Measurements from ENCODE around the gene NET1. TPM values are rescaled to one million over a fixed set of nuclear protein-coding genes. Genes with fewer than 3 reads are reported as not detected.

Gene NET1
- total and polyA plus RNA-seq, 7 experiments from 2014 or later: 31.6 to 61.6 (median 47.9) TPM

GRCh38 chr10:5506246-5506645, 93.9 kb downstream of the NET1 start:
- no peak overlapping the region for H3K4me3 ChIP-seq (ENCODE audit: low read length)
- ChIA-PET CTCF (interaction anchor here (0.6 kb wide), 1 partner anchor 64 kb away, joined by 3 read pairs; no protein-coding TSS in a partner anchor), POLR2A (no interaction called here)
- H3K9me3 ChIP-seq (ENCODE audit: control insufficient read depth in 2 of 3, low read length in 3 of 3): no peaks in the 10 kb centered on the region
- no peaks in the 10 kb centered on the region for H3K36me3 Mint-ChIP-seq
- H3K27ac Mint-ChIP-seq: peak overlapping the region in 1 of 9 donors; percentile 41
- H3K27ac ChIP-seq (ENCODE audit: low read depth, low read length): no peak overlapping the region
- no peaks in the 10 kb centered on the region for H3K9me3 Mint-ChIP-seq
- no peaks in the 10 kb centered on the region for H3K27me3 ChIP-seq (ENCODE audit: control insufficient read depth in 2 of 2, insufficient read depth in 2 of 2, low read length in 2 of 2)
- intact Hi-C loops (cut with micrococcal nuclease): no loop called here
- ATAC-seq: no peak
- no peaks in the 10 kb centered on the region for H3K4me1 ChIP-seq (ENCODE audit: control insufficient read depth in 2 of 2, insufficient read depth in 2 of 2, low read length in 2 of 2)
- H3K36me3 ChIP-seq (ENCODE audit: control insufficient read depth in 2 of 3, insufficient read depth in 3 of 3, low read length in 3 of 3): no peaks in the 10 kb centered on the region
- H3K4me3 Mint-ChIP-seq: no peak overlapping the region
- H3K4me1 Mint-ChIP-seq: peaks cover 0 to 6% (median 0%) of the 10 kb centered on the region in 7 donors
- no peak for DNase-seq
- H3K27me3 Mint-ChIP-seq: peaks cover 0 to 11% (median 0%) of the 10 kb centered on the region in 5 donors

- H3K36me3 Mint-ChIP-seq: peaks cover 0 to under 1% (median 0%) of the 10 kb centered on the region in 5 donors
- POLR2A ChIA-PET: no interaction called here
- Histone ChIP-seq H3K4me3 (ENCODE audit: low read length) (no peak overlapping the region), H3K9me3 (ENCODE audit: control insufficient read depth in 2 of 3, low read length in 3 of 3) (no peaks in the 10 kb centered on the region), H3K36me3 (ENCODE audit: control insufficient read depth in 2 of 3, insufficient read depth in 3 of 3, low read length in 3 of 3) (no peaks in the 10 kb centered on the region), H3K27ac (ENCODE audit: low read depth, low read length) (no peak overlapping the region), H3K27me3 (ENCODE audit: control insufficient read depth in 2 of 2, insufficient read depth in 2 of 2, low read length in 2 of 2) (no peaks in the 10 kb centered on the region), H3K4me1 (ENCODE audit: control insufficient read depth in 2 of 2, insufficient read depth in 2 of 2, low read length in 2 of 2) (no peaks in the 10 kb centered on the region)
- H3K4me1 Mint-ChIP-seq: peaks cover 0 to 6% (median under 1%) of the 10 kb centered on the region in 7 donors
- intact Hi-C loops (cut with micrococcal nuclease): no loop called here
- CTCF ChIA-PET: no interaction called here
- H3K4me3 Mint-ChIP-seq: no peak overlapping the region
- DNase-seq (no peak), ATAC-seq (no peak)
- peak overlapping the region in 1 of 9 donors; percentile 14 for H3K27ac Mint-ChIP-seq
- H3K9me3 Mint-ChIP-seq: no peaks in the 10 kb centered on the region
- H3K27me3 Mint-ChIP-seq: peaks cover 0 to 11% (median 0%) of the 10 kb centered on the region in 5 donors
Measured at GRCh38 chr10:5506751-5507648, 94.6 kb downstream of the NET1 start.

GRCh38 chr10:5507649-5508131, 95.3 kb downstream of the NET1 start:
- H3K27ac ChIP-seq (ENCODE audit: low read depth, low read length): no peak overlapping the region
- H3K27me3 Mint-ChIP-seq: peaks cover 0 to 9% (median 0%) of the 10 kb centered on the region in 5 donors
- no peaks in the 10 kb centered on the region for H3K27me3 ChIP-seq (ENCODE audit: control insufficient read depth in 2 of 2, insufficient read depth in 2 of 2, low read length in 2 of 2)
- H3K36me3 Mint-ChIP-seq: peaks cover 0 to 4% (median 0%) of the 10 kb centered on the region in 5 donors
- H3K4me3 Mint-ChIP-seq: no peak overlapping the region
- no peaks in the 10 kb centered on the region for H3K9me3 Mint-ChIP-seq
- H3K4me1 ChIP-seq (ENCODE audit: control insufficient read depth in 2 of 2, insufficient read depth in 2 of 2, low read length in 2 of 2): peaks cover 0 to 4% of the 10 kb centered on the region in 2 donors
- intact Hi-C loops (cut with micrococcal nuclease): no loop called here
- no peak overlapping the region for H3K4me3 ChIP-seq (ENCODE audit: low read length)
- ChIA-PET CTCF (no interaction called here), POLR2A (no interaction called here)
- no peaks in the 10 kb centered on the region for H3K36me3 ChIP-seq (ENCODE audit: control insufficient read depth in 2 of 3, insufficient read depth in 3 of 3, low read length in 3 of 3)
- no peak for ATAC-seq
- no peak for DNase-seq
- no peak overlapping the region for H3K27ac Mint-ChIP-seq
- H3K9me3 ChIP-seq (ENCODE audit: control insufficient read depth in 2 of 3, low read length in 3 of 3): no peaks in the 10 kb centered on the region
- peaks cover 0 to 13% (median 7%) of the 10 kb centered on the region in 7 donors for H3K4me1 Mint-ChIP-seq

- intact Hi-C loops (cut with micrococcal nuclease): no loop called here
- Histone ChIP-seq H3K9me3 (ENCODE audit: control insufficient read depth in 2 of 3, low read length in 3 of 3) (no peaks in the 10 kb centered on the region), H3K27me3 (ENCODE audit: control insufficient read depth in 2 of 2, insufficient read depth in 2 of 2, low read length in 2 of 2) (no peaks in the 10 kb centered on the region), H3K4me3 (ENCODE audit: low read length) (no peak overlapping the region), H3K27ac (ENCODE audit: low read depth, low read length) (no peak overlapping the region), H3K4me1 (ENCODE audit: control insufficient read depth in 2 of 2, insufficient read depth in 2 of 2, low read length in 2 of 2) (peaks cover 0 to 7% of the 10 kb centered on the region in 2 donors), H3K36me3 (ENCODE audit: control insufficient read depth in 2 of 3, insufficient read depth in 3 of 3, low read length in 3 of 3) (no peaks in the 10 kb centered on the region)
- H3K4me3 Mint-ChIP-seq: no peak overlapping the region
- H3K27me3 Mint-ChIP-seq: peaks cover 0 to 6% (median 0%) of the 10 kb centered on the region in 5 donors
- peaks cover 5 to 18% (median 8%) of the 10 kb centered on the region in 7 donors for H3K4me1 Mint-ChIP-seq
- no peak overlapping the region for H3K27ac Mint-ChIP-seq
- ChIA-PET CTCF (no interaction called here), POLR2A (no interaction called here)
- H3K36me3 Mint-ChIP-seq: peaks cover 0 to 4% (median 0%) of the 10 kb centered on the region in 5 donors
- H3K9me3 Mint-ChIP-seq: no peaks in the 10 kb centered on the region
- no peak for DNase-seq
- no peak for ATAC-seq
Measured at GRCh38 chr10:5508161-5508604, 95.8 kb downstream of the NET1 start.

Other genes starting within 250 kb of the NET1 start
- gene AKR1C8, start 227.4 kb upstream of the NET1 start, total RNA-seq: 1 to 10 TPM in 2 of 5 experiments, under 1 TPM in 3; 0.69 to 3.1 (median 0.88) TPM
- not detected for gene AKR1C8, start 227.4 kb upstream of the NET1 start, polyA plus RNA-seq
- gene AKR1C4, start 215.7 kb upstream of the NET1 start, total RNA-seq: not detected
- gene AKR1C4, start 215.7 kb upstream of the NET1 start, polyA plus RNA-seq: not detected
- not detected for gene UCN3, start 47.6 kb upstream of the NET1 start, total RNA-seq
- gene UCN3, start 47.6 kb upstream of the NET1 start, polyA plus RNA-seq: not detected
- gene TUBAL3, start 7.7 kb upstream of the NET1 start, total RNA-seq: not detected
- gene TUBAL3, start 7.7 kb upstream of the NET1 start, polyA plus RNA-seq: not detected
- gene CALML5, start 87.0 kb downstream of the NET1 start, total RNA-seq: not detected
- not detected for gene CALML5, start 87.0 kb downstream of the NET1 start, polyA plus RNA-seq
- not detected for gene CALML3, start 112.4 kb downstream of the NET1 start, total RNA-seq
- not detected for gene CALML3, start 112.4 kb downstream of the NET1 start, polyA plus RNA-seq